Uterus (tissue), 4 donors: ENCODE results near the gene SH3TC1. TPM values are rescaled to one million over a fixed set of nuclear protein-coding genes. Genes with fewer than 3 reads are reported as not detected.

Source experiments
- DNase-seq, 2 donors: peaks; one replicate each; pipeline ENCODE4 v3.0.0-alpha.2; 2019 to 2020
- H3K27ac ChIP-seq, 2 donors: fragments of 200-600 bp; sonication (generic); 1 replicate in 1 of 2; 2 replicates in 1 of 2; pipeline ENCODE4 v1.5.1; 2016 to 2018
- H3K27me3 ChIP-seq, 2 donors: fragments of 200-600 bp; sonication (generic); one replicate each; pipeline ENCODE4 v1.5.1; 2018 to 2019; ENCODE audit warnings: control low read depth in 1 of 2
- H3K36me3 ChIP-seq, 2 donors: fragments of 200-600 bp; sonication (generic); one replicate each; pipeline ENCODE4 v1.5.1; 2019; ENCODE audit warnings: control low read depth in 1 of 2
- H3K4me1 ChIP-seq, 2 donors: fragments of 200-600 bp; sonication (generic); one replicate each; pipeline ENCODE4 v1.5.1; 2018 to 2019; ENCODE audit warnings: control low read depth in 1 of 2
- H3K4me3 ChIP-seq, 2 donors: fragments of 200-600 bp; sonication (generic); 1 replicate in 1 of 2; 2 replicates in 1 of 2; pipeline ENCODE4 v1.5.1; 2018 to 2019; ENCODE audit warnings: mild to moderate bottlenecking in 1 of 2
- H3K9me3 ChIP-seq, 2 donors: fragments of 200-600 bp; sonication (generic); one replicate each; pipeline ENCODE4 v1.5.1; 2019; ENCODE audit warnings: control low read depth in 1 of 2
- POLR2A ChIP-seq, 2 donors: fragments of 450-650 bp; IDR thresholded peaks; one replicate each; pipeline ENCODE4 v1.6.1; 2016; ENCODE audit warnings: antibody characterized with exemption in 2 of 2, mild to moderate bottlenecking in 1 of 2, moderate library complexity in 1 of 2
- intact Hi-C: fragments of 100-400 bp; cut with DNase I; formaldehyde crosslinking; loops from one replicate; pipeline ENCODE4 v1.15.1; 2023; ENCODE audit warnings: low total_unique reads
- total RNA-seq, 4 donors: library from RNA; depleted of rRNA in 3 of 4; stranded (reverse); fragments of >200 nt in 3 of 4; gene quantifications; one replicate each; pipeline versions ENCODE4 v1.1.0 to v1.2.4, GENCODE V29; 2014 to 2023
- TF ChIP-seq, protein P1 (sequence below), 4 experiments: fragments of 200-600 bp in 2 of 4; fragments of 450-650 bp in 2 of 4; sonication (generic) in 2 of 4; IDR thresholded peaks; one replicate each; pipeline ENCODE4 v1.5.1; 2016 to 2019; ENCODE audit warnings: antibody characterized with exemption in 4 of 4, mild to moderate bottlenecking in 2 of 4, moderate library complexity in 1 of 4
- donor health status: DM: yes; HTN: yes; CAD: no.

The SH3TC1 gene
- total RNA-seq, 4 donors from 2014 or later = 5.1 to 16.4 (median 11.3) TPM

DNA sequence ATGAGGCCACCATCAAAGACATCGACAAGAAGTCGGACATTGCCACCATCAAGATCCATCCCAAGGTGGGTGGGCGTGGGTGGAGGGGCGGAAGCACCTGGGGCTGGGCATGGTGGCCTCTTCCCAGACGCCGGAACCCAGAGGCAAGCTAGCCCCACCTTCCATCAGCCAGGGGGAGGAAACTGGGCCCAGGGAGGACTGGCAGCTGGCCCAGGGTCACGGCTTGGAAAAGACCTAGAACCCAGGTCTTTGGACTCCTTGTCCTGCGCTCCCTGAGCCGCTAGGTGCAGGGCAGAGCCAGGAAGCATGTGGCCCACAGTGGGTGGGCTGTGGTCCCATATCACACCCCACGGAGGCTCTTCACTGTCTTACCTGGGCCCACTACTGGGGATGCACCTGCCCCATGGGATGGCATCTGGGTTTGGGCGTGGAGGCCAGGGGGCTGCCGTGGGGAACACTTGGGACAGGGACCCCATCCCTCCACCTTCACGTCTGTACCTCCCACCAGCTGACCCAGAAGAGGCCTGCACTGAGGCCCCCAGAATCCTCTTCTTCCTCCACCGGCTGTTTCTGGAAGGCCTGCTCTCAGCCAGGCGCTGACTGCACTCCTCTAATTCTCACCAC lies 87.7 kb downstream of the SH3TC1 start:
- H3K27me3 ChIP-seq = no peaks in the 10 kb centered on the region
- no peak for DNase-seq
- H3K4me1 ChIP-seq = no peaks in the 10 kb centered on the region
- H3K27ac ChIP-seq = no peak overlapping the region
- intact Hi-C loops = no loop called here
- H3K36me3 ChIP-seq = no peaks in the 10 kb centered on the region
- no peak overlapping the region for H3K4me3 ChIP-seq
- no peaks in the 10 kb centered on the region for H3K9me3 ChIP-seq
- TF ChIP-seq, protein P1, sequence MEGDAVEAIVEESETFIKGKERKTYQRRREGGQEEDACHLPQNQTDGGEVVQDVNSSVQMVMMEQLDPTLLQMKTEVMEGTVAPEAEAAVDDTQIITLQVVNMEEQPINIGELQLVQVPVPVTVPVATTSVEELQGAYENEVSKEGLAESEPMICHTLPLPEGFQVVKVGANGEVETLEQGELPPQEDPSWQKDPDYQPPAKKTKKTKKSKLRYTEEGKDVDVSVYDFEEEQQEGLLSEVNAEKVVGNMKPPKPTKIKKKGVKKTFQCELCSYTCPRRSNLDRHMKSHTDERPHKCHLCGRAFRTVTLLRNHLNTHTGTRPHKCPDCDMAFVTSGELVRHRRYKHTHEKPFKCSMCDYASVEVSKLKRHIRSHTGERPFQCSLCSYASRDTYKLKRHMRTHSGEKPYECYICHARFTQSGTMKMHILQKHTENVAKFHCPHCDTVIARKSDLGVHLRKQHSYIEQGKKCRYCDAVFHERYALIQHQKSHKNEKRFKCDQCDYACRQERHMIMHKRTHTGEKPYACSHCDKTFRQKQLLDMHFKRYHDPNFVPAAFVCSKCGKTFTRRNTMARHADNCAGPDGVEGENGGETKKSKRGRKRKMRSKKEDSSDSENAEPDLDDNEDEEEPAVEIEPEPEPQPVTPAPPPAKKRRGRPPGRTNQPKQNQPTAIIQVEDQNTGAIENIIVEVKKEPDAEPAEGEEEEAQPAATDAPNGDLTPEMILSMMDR (IDR thresholded peaks at IDR 0.05) = no peak
- TF ChIP-seq POLR2A (IDR thresholded peaks at IDR 0.05) = no peak

DNA sequence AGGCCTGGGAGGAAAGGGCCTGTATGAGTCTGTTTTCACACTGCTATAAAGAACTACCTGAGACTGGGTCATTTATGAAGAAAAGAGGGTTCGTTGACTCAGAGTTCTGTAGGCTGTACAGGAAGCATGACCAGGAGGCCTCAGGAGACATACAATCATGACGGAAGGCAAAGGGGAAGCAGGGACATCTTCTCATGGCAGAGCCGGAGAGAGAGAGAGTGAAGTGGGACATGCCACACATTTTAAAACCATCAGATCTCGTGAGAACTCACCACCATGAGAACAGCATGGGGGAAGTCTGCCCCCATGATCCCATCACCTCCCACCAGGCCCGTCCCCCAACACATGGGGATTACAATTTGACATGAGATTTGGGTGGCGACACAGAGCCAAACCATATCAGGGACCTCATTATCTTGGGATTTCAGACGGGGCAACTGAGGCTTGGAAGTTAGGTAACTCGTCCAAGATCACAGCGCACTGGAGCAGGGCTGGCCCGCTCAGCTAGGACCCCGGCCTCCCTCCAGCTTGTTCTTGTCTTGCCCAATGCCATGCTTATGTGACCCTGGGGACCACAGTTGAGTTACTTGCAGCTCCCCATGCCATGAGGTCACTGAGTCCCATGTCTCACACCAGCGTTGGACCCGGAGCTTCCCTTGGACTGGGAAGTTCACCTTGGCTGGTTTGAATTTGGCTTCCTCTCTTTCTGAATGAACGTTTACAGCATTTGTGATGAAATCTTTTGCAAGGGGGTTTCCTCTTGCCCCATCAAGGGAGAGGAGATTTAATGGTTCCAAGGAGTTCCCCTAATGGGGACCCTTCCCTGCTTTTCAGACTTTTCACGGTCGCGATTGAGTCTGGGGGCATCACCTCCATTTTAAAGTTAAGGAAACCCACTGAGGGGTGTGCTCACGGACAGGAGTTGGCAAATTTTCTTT lies 88.5 kb downstream of the SH3TC1 start:
- Histone ChIP-seq H3K4me3 (no peak overlapping the region), H3K9me3 (no peaks in the 10 kb centered on the region), H3K27ac (no peak overlapping the region), H3K27me3 (no peaks in the 10 kb centered on the region), H3K4me1 (no peaks in the 10 kb centered on the region), H3K36me3 (no peaks in the 10 kb centered on the region)
- intact Hi-C loops = no loop called here
- no peak for TF ChIP-seq POLR2A (IDR thresholded peaks at IDR 0.05)
- TF ChIP-seq, protein P1 (IDR thresholded peaks at IDR 0.05) = no peak
- DNase-seq = no peak

DNA sequence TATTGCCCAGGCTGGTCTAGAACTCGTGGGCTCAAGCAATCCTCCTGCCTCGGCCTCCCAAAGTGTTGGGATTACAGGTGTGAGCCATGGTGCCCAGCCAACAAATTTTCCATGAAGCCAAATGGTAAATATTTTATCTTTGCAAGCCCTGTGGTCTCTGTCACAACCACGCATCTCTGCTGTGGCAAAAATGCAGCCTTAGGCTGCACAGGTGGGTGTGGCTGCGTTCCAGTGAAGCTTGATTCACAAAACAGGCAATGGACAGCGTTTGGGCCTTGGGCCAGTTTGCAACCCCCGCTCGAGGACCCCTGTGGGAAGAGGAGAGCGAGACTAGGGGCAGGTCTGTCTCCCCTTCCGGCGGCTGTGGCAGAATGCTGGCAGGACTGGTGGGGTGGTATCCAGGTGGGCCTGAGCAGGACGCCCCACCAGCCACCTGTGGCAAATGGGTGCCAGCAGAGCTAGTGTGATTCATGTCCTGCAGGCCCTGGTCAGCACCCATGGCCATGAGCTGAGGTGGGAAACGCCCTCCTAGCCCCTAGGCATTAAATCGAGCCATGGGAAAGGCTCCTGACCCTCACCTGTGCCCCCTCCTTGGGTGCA lies 90.2 kb downstream of the SH3TC1 start:
- no peak overlapping the region for H3K27ac ChIP-seq
- intact Hi-C loops = no loop called here
- no peaks in the 10 kb centered on the region for H3K36me3 ChIP-seq
- no peak for TF ChIP-seq POLR2A (IDR thresholded peaks at IDR 0.05)
- TF ChIP-seq, protein P1 (IDR thresholded peaks at IDR 0.05) = no peak
- no peak overlapping the region for H3K4me3 ChIP-seq
- H3K27me3 ChIP-seq = no peaks in the 10 kb centered on the region
- peak in 1 of 2 donors; percentile 10 for DNase-seq
- H3K4me1 ChIP-seq = no peaks in the 10 kb centered on the region
- no peaks in the 10 kb centered on the region for H3K9me3 ChIP-seq

DNA sequence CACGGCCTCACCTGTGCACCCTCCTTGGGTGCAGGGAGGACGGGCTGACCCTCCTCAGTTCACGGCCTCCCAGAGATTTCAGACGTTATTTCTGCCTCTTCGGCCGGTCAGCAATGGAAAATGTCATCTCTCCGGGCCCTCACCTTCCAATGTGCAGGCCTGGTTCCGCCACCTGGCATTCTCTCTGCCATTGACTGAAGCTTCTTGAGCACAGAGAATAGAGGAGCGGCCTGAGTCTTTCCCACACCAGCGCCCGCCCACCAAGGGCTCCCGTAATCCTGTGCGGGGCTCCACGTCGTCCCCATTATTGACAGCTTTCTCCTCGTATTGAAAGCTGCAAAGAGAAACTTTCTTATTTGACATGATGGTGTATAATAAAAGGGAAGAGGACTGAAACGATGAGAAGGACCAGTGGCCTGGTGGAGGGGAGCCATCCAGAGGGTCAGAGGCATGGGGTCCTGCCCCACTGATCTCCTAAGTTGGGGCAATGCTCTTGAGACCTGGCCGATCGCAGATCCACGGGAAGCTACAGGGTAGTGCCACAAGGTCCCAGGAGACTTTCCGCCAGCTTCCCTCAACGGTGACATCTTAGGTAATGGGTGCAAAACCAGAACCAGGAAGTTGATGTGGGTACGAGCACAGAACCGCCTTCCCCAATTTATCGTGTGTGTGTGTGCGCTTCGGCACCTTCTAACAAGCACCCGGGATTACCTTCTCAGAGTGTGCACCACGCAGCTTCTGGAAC lies 91.0 kb downstream of the SH3TC1 start:
- Histone ChIP-seq H3K27ac (no peak overlapping the region), H3K27me3 (no peaks in the 10 kb centered on the region), H3K4me3 (no peak overlapping the region), H3K4me1 (no peaks in the 10 kb centered on the region), H3K9me3 (no peaks in the 10 kb centered on the region), H3K36me3 (no peaks in the 10 kb centered on the region)
- peak in 1 of 2 donors; percentile 9 for DNase-seq
- intact Hi-C loops = no loop called here
- TF ChIP-seq POLR2A (IDR thresholded peaks at IDR 0.05) = no peak
- TF ChIP-seq, protein P1 (IDR thresholded peaks at IDR 0.05) = no peak
